Measurements from ENCODE around the gene GPC4.
"Not testable (repeated sequence)": the region's sequence is repeated elsewhere in the genome, so short reads cannot be mapped to it uniquely, and the experiment has no call there.

Gene GPC4

DNA sequence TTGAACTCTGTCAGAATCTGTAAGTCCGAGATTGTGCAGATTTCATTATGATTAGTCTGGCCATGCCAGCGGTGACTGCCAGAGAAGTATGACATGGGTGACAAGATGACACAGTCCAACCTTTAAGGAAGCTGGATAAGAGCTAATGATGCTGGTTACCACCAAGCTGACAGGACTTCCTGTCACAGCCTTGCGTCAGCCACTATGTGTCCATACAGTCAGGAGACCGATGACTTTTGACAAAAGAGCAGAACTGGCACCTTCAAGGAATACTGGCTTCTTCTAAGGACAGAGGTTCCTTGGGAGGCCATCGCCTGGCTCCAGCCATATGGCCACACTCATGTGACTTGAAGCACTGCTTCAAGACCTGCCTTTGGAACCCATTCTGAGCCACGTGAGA, 129.9 kb downstream of the GPC4 start:
- WGBS (ENCODE audit: insufficient coverage, insufficient read length) = no CpG with 5 or more reads among the region's 6 CpGs
- DNase-seq (ENCODE audit: low read depth, low spot score) = no peak
- Histone ChIP-seq H3K36me3 (ENCODE audit: control insufficient read depth, insufficient read depth, low read length) (no peaks in the 10 kb centered on the region), H3K27me3 (ENCODE audit: control insufficient read depth, insufficient read depth, low read length) (no peaks in the 10 kb centered on the region), H3K27ac (ENCODE audit: low read length) (no peak overlapping the region), H3K9me3 (ENCODE audit: control insufficient read depth, insufficient read depth, low read length) (no peaks in the 10 kb centered on the region), H3K4me1 (ENCODE audit: control insufficient read depth, insufficient read depth, low read length) (no peaks in the 10 kb centered on the region), H3K4me3 (ENCODE audit: low read length) (no peak overlapping the region)

DNA sequence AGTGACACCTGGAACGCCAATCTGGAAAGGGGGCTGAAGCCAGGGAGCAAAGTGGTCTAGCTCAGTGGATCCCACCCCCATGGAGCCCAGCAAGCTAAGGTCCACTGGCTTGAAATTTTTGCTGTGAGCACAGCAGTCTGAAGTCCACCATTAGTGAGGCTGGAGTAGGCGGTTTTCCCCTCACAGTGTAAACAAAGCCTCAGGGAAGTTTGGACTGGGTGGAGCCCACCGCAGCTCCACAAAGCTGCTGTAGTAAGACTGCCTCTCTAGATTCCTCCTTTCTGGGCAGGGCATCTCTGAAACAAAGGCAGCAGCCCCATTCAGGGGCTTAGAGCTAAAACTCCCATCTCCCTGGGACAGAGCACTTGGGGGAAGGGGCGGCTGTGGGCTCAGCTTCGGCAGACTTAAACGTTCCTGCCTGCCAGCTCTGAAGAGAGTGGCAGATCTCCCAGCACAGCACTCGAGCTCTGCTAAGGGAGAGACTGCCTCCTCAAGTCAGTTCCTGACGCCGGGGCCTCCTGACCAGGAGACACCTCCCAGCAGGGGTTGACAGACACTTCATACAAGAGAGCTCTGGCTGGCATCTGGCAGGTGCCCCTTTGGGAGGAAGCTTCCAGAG, 136.1 kb downstream of the GPC4 start:
- not testable (repeated sequence) for H3K4me3 ChIP-seq (ENCODE audit: low read length); H3K27ac ChIP-seq (ENCODE audit: low read length); H3K4me1 ChIP-seq (ENCODE audit: control insufficient read depth, insufficient read depth, low read length); DNase-seq (ENCODE audit: low read depth, low spot score); H3K9me3 ChIP-seq (ENCODE audit: control insufficient read depth, insufficient read depth, low read length); H3K36me3 ChIP-seq (ENCODE audit: control insufficient read depth, insufficient read depth, low read length); H3K27me3 ChIP-seq (ENCODE audit: control insufficient read depth, insufficient read depth, low read length)
- no CpG with 5 or more reads among the region's 9 CpGs for WGBS (ENCODE audit: insufficient coverage, insufficient read length)

DNA sequence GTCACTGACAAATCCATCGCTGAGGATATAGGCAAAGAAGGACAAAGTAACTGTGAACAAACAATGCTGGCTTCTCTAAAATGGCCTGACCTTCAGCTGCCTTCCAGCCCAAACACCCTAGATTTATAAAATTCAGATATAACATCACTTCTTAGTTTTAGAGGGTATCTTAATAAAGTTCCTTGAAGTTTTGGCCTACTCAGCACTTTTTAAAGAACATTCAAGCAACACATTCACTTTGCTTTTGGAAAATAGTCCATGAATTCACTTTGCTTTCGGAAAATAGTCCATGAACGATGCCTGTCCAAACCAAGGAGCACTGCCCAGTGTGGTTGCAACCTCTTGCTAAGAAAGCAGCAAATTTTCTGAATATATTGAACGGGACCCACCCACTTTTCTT, 142.1 kb downstream of the GPC4 start:
- no peak for DNase-seq (ENCODE audit: low read depth, low spot score)
- no peak overlapping the region for H3K4me3 ChIP-seq (ENCODE audit: low read length)
- no peak overlapping the region for H3K27ac ChIP-seq (ENCODE audit: low read length)
- H3K36me3 ChIP-seq (ENCODE audit: control insufficient read depth, insufficient read depth, low read length) = no peaks in the 10 kb centered on the region
- H3K4me1 ChIP-seq (ENCODE audit: control insufficient read depth, insufficient read depth, low read length) = no peaks in the 10 kb centered on the region
- no peaks in the 10 kb centered on the region for H3K9me3 ChIP-seq (ENCODE audit: control insufficient read depth, insufficient read depth, low read length)
- whole genome bisulfite sequencing (ENCODE audit: insufficient coverage, insufficient read length) = no CpG with 5 or more reads among the region's 4 CpGs
- H3K27me3 ChIP-seq (ENCODE audit: control insufficient read depth, insufficient read depth, low read length) = no peaks in the 10 kb centered on the region

DNA sequence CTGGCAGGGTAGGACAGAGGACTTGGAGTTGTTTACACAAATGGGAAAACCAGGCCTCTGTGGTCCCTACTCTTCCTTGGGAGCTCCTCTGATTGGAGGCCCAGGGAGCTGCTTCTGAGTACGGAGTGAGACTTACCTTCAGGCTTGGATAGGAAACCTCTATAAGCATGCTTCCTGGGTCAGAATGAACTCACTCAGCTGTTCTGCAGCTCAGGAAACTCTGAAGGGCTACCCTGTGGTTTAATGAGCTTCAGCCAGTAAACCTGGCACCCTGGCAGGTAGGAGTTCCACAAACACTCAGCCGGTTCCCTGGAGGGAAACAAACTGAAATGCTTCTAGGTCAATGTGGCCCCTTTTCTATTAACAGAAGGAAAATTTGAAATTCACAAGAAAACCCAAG, 146.1 kb downstream of the GPC4 start:
- no peaks in the 10 kb centered on the region for H3K9me3 ChIP-seq (ENCODE audit: control insufficient read depth, insufficient read depth, low read length)
- H3K27me3 ChIP-seq (ENCODE audit: control insufficient read depth, insufficient read depth, low read length) = no peaks in the 10 kb centered on the region
- WGBS (ENCODE audit: insufficient coverage, insufficient read length) = no CpG with 5 or more reads among the region's 2 CpGs
- H3K4me3 ChIP-seq (ENCODE audit: low read length) = no peak overlapping the region
- H3K27ac ChIP-seq (ENCODE audit: low read length) = no peak overlapping the region
- no peak for DNase-seq (ENCODE audit: low read depth, low spot score)
- H3K4me1 ChIP-seq (ENCODE audit: control insufficient read depth, insufficient read depth, low read length) = no peaks in the 10 kb centered on the region
- H3K36me3 ChIP-seq (ENCODE audit: control insufficient read depth, insufficient read depth, low read length) = no peaks in the 10 kb centered on the region

DNA sequence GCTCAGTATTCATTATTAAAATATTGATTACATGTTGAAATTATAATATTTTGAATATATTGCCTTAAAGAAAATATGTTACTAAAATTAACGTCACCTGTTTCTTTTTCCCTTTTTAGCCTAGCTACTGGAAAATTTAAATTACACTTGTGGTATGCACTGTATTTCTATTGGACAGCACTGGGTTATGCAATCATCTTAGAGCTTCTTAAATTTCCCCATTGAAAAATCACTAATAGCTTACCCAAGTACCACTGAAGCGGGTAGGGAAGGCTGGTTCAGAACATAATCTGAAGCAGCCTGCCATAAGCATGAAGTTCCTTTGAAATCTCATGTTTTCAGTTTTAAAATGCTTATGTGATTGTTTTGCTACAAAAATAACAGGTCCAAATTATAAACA, 147.7 kb downstream of the GPC4 start:
- no peak for DNase-seq (ENCODE audit: low read depth, low spot score)
- WGBS (ENCODE audit: insufficient coverage, insufficient read length) = no CpG with 5 or more reads among the region's 2 CpGs

DNA sequence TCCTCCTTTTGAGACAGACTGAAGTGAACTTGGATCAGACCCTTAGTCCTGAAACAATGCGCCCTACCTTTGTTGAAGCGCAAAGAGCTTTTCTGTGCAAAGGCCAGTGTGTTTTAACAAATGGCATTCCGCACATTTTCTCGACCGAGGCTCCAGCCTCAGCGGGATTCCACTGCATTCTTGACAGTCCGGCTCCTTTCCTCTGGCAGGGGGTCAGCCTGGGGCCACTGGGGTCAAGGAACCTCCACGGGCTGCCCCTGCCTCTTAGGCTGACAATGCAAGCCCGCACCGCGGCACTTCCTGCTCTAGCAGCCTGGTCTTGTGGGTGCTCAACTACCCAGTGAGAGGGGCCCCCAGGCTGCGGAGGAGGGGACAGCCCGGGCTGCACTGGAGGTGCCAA, 150.0 kb downstream of the GPC4 start:
- no CpG with 5 or more reads among the region's 13 CpGs for WGBS (ENCODE audit: insufficient coverage, insufficient read length)
- Histone ChIP-seq H3K4me3 (ENCODE audit: low read length) (no peak overlapping the region), H3K27ac (ENCODE audit: low read length) (no peak overlapping the region), H3K36me3 (ENCODE audit: control insufficient read depth, insufficient read depth, low read length) (no peaks in the 10 kb centered on the region), H3K27me3 (ENCODE audit: control insufficient read depth, insufficient read depth, low read length) (no peaks in the 10 kb centered on the region), H3K9me3 (ENCODE audit: control insufficient read depth, insufficient read depth, low read length) (no peaks in the 10 kb centered on the region), H3K4me1 (ENCODE audit: control insufficient read depth, insufficient read depth, low read length) (no peaks in the 10 kb centered on the region)
- DNase-seq (ENCODE audit: low read depth, low spot score) = peak; percentile 58

More for the DNA sequence above, 147.7 kb downstream of the GPC4 start:
- H3K4me1 ChIP-seq (ENCODE audit: control insufficient read depth, insufficient read depth, low read length) = no peaks in the 10 kb centered on the region
- H3K27ac ChIP-seq (ENCODE audit: low read length) = no peak overlapping the region
- H3K9me3 ChIP-seq (ENCODE audit: control insufficient read depth, insufficient read depth, low read length) = no peaks in the 10 kb centered on the region
- H3K36me3 ChIP-seq (ENCODE audit: control insufficient read depth, insufficient read depth, low read length) = no peaks in the 10 kb centered on the region
- no peaks in the 10 kb centered on the region for H3K27me3 ChIP-seq (ENCODE audit: control insufficient read depth, insufficient read depth, low read length)
- H3K4me3 ChIP-seq (ENCODE audit: low read length) = no peak overlapping the region

DNA sequence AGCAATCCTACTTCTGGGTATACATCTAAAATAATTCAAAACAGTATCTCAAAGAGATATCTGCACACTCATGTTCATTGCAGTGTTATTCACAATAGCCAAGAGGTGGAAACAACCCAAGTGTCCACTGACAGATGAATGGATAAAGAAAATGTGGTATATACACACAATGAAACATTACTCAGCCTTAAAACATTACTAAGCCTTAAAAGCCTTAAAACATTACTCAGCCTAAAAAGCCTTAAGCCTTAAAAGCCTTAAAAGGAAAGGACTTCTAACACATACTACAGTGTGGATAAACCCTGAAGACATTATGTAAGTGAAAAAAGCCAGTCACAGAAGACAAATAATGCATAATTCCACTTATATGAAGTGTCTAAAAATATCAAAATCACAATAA, 156.8 kb downstream of the GPC4 start:
- Histone ChIP-seq H3K4me1 (ENCODE audit: control insufficient read depth, insufficient read depth, low read length) (no peaks in the 10 kb centered on the region), H3K27ac (ENCODE audit: low read length) (no peak overlapping the region), H3K4me3 (ENCODE audit: low read length) (no peak overlapping the region)

DNA sequence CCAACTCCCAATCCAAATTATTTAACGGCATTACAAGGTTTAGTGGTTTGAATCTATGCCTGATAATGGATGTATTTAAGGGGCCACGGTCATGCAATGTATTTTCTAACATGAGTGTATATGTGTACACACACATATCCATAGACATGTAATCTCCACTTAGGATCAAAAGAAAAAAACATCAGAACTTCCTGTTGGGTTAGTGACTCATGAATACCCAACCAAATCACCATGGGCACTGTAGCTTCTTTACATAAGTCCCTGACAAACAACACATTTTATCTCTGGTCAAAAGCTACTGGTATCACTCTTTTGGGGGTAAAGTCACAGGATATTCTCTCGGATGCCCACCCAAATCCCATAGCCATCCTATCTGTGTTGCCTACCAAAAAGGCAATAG, 160.6 kb downstream of the GPC4 start:
- no CpG with 5 or more reads among the region's 3 CpGs for WGBS (ENCODE audit: insufficient coverage, insufficient read length)
- H3K4me1 ChIP-seq (ENCODE audit: control insufficient read depth, insufficient read depth, low read length) = peaks cover 1% of the 10 kb centered on the region; the same call in 1 of the 2 replicates
- no peaks in the 10 kb centered on the region for H3K27me3 ChIP-seq (ENCODE audit: control insufficient read depth, insufficient read depth, low read length)
- no peaks in the 10 kb centered on the region for H3K9me3 ChIP-seq (ENCODE audit: control insufficient read depth, insufficient read depth, low read length)
- H3K27ac ChIP-seq (ENCODE audit: low read length) = no peak overlapping the region
- DNase-seq (ENCODE audit: low read depth, low spot score) = no peak
- H3K4me3 ChIP-seq (ENCODE audit: low read length) = no peak overlapping the region
- H3K36me3 ChIP-seq (ENCODE audit: control insufficient read depth, insufficient read depth, low read length) = no peaks in the 10 kb centered on the region

More for the DNA sequence above, 156.8 kb downstream of the GPC4 start:
- H3K36me3 ChIP-seq (ENCODE audit: control insufficient read depth, insufficient read depth, low read length) = no peaks in the 10 kb centered on the region
- H3K27me3 ChIP-seq (ENCODE audit: control insufficient read depth, insufficient read depth, low read length) = no peaks in the 10 kb centered on the region
- no peaks in the 10 kb centered on the region for H3K9me3 ChIP-seq (ENCODE audit: control insufficient read depth, insufficient read depth, low read length)
- DNase-seq (ENCODE audit: low read depth, low spot score) = no peak

DNA sequence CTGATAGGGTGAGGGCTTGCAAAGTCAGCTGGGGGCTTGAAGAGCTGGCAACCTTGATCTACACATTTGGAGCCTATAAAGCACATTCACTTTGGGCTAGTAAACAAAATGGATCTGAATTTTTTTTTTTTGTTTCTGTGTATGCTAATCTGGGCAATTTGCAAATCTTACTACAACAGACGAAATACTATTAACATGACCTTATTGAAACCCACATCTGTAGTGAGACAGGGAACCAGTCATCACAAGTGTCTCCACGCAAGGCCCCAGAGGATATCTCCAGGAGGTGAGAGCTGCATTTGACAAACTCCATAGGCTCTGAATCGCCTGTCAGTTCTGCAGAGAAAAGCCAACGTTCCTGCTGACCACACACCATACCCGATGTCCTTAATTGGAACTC, 164.1 kb downstream of the GPC4 start:
- Histone ChIP-seq H3K27ac (ENCODE audit: low read length) (no peak overlapping the region), H3K4me3 (ENCODE audit: low read length) (no peak overlapping the region), H3K9me3 (ENCODE audit: control insufficient read depth, insufficient read depth, low read length) (no peaks in the 10 kb centered on the region), H3K4me1 (ENCODE audit: control insufficient read depth, insufficient read depth, low read length) (peaks cover 1% of the 10 kb centered on the region; the same call in 1 of the 2 replicates), H3K36me3 (ENCODE audit: control insufficient read depth, insufficient read depth, low read length) (no peaks in the 10 kb centered on the region), H3K27me3 (ENCODE audit: control insufficient read depth, insufficient read depth, low read length) (no peaks in the 10 kb centered on the region)
- no peak for DNase-seq (ENCODE audit: low read depth, low spot score)
- WGBS (ENCODE audit: insufficient coverage, insufficient read length) = no CpG with 5 or more reads among the region's 5 CpGs

DNA sequence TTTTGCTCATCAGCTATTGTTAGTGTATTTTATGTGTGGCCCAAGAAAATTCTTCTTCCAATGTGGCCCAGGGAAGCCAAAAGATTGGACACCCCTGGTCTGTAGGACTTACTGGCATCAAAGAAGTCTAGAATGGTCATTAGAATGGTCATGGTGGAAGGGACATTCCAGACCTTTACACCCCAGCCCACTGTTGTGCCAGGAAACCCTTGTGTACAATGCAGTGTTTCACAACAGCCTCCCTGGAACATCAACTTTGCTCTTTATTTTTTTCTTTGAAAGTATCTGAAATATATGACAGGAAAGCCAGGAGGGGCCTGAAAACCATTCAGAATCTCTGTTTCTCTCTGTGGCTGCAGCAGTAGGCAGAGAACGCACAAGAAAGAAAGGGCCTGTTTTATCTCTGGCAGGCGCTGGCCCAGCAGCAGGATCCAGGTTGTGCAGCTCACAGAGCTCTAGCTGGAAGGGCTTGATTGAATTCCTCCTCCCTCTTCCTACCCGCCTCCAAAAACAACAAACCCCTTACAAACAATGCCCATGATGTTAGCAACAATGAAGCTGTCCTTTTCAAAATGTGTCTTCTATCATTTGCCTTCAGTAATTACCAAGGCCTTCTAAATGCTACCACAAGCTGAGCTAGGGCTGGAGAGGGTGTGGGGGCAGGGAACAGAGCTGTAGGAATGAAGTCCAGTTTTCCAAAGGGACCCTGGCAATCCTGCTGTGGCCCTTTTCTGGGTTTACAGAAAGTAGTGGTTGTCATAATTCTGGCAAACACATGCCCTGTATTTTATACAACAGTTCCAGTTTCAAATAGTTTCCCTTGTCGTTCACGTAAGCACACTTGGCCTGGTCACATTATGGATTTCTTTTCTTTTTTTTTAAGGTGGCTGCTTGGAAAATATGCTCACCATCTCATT, 164.8 kb downstream of the GPC4 start:
- no peak for DNase-seq (ENCODE audit: low read depth, low spot score)
- Histone ChIP-seq H3K9me3 (ENCODE audit: control insufficient read depth, insufficient read depth, low read length) (no peaks in the 10 kb centered on the region; the same call in 1 of the 2 replicates), H3K4me1 (ENCODE audit: control insufficient read depth, insufficient read depth, low read length) (peaks cover 1% of the 10 kb centered on the region; the same call in 1 of the 2 replicates), H3K4me3 (ENCODE audit: low read length) (no peak overlapping the region), H3K27me3 (ENCODE audit: control insufficient read depth, insufficient read depth, low read length) (no peaks in the 10 kb centered on the region), H3K36me3 (ENCODE audit: control insufficient read depth, insufficient read depth, low read length) (no peaks in the 10 kb centered on the region), H3K27ac (ENCODE audit: low read length) (no peak overlapping the region)
- no CpG with 5 or more reads among the region's 5 CpGs for WGBS (ENCODE audit: insufficient coverage, insufficient read length)

Data from iPS DF 6.9 (cell line).